ENCODE measurements around the gene PRKCH.

- TF ChIP-seq CTCF (conservative IDR thresholded peaks at IDR 0.05; ENCODE audit: low read depth, low read length) (no peak), EZH2phosphoT487 (IDR thresholded peaks at IDR 0.05; ENCODE audit: borderline replicate concordance, low read length) (no peak)
These were observed 212.3 kb downstream of the PRKCH start for GRCh38 chr14:61533513-61534255.
